Astrocyte (in vitro differentiated cells and primary cell): Measurements from ENCODE around the gene SLITRK5. TPM values are rescaled to one million over a fixed set of nuclear protein-coding genes. Genes with fewer than 3 reads are reported as not detected.

ENCODE experiments used
- DNase-seq: peaks from one replicate; pipeline ENCODE4 v3.0.0-alpha.2; 2010; ENCODE audit warnings: low read depth
- FAIRE-seq: peaks from 2 replicates; lab custom pipeline; 2011; peaks lifted over from hg19 to GRCh38; lab: Jason Lieb, UNC
- H2AFZ ChIP-seq: 2 replicates; pipeline ENCODE4 v1.6.0; 2012; ENCODE audit warnings: low read depth, low read length, inconsistent platforms
- H3K27ac ChIP-seq: 2 replicates; pipeline ENCODE4 v1.5.1; 2011; ENCODE audit warnings: low read depth, low read length, inconsistent platforms
- H3K27me3 ChIP-seq: 2 replicates; pipeline ENCODE4 v1.6.0; 2011; ENCODE audit warnings: low read length, inconsistent platforms; ENCODE audit not compliant: insufficient read depth
- H3K36me3 ChIP-seq: 2 replicates; pipeline ENCODE4 v1.5.1; 2011; ENCODE audit warnings: low read length, inconsistent platforms; ENCODE audit not compliant: insufficient read depth
- H3K4me1 ChIP-seq: 2 replicates; pipeline ENCODE4 v1.5.1; 2011; ENCODE audit warnings: low read length, inconsistent platforms; ENCODE audit not compliant: insufficient read depth
- H3K4me2 ChIP-seq: 2 replicates; pipeline ENCODE4 v1.6.0; 2012; ENCODE audit warnings: low read length, inconsistent platforms
- H3K4me3 ChIP-seq: 2 replicates; pipeline ENCODE4 v1.5.1; 2011; ENCODE audit warnings: low read depth, mild to moderate bottlenecking, low read length, inconsistent platforms; ENCODE audit not compliant: insufficient read depth
- H3K79me2 ChIP-seq: 2 replicates; pipeline ENCODE4 v1.6.0; 2012; ENCODE audit warnings: mild to moderate bottlenecking, low read length, inconsistent platforms; ENCODE audit not compliant: insufficient read depth
- H3K9ac ChIP-seq: 2 replicates; pipeline ENCODE4 v1.6.0; 2012; ENCODE audit warnings: mild to moderate bottlenecking, low read length, inconsistent platforms
- H3K9me3 ChIP-seq: 2 replicates; pipeline ENCODE4 v1.5.1; 2012; ENCODE audit warnings: low read depth, mild to moderate bottlenecking, low read length, inconsistent platforms; ENCODE audit not compliant: insufficient read depth
- H4K20me1 ChIP-seq: 2 replicates; pipeline ENCODE4 v1.6.0; 2012; ENCODE audit warnings: low read length, inconsistent platforms; ENCODE audit not compliant: insufficient read depth
- H3K27ac Mint-ChIP-seq: one replicate; pipeline ENCODE4 v1.8.0; 2021; ENCODE audit warnings: mild to moderate bottlenecking, mixed read lengths; ENCODE audit not compliant: unreplicated experiment
- H3K27me3 Mint-ChIP-seq: one replicate; pipeline ENCODE4 v1.8.0; 2021; ENCODE audit warnings: low read depth, mixed read lengths; ENCODE audit not compliant: unreplicated experiment
- H3K36me3 Mint-ChIP-seq: one replicate; pipeline ENCODE4 v1.8.0; 2021; ENCODE audit warnings: low read depth, mixed read lengths; ENCODE audit not compliant: unreplicated experiment
- H3K4me1 Mint-ChIP-seq: one replicate; pipeline ENCODE4 v1.8.0; 2021; ENCODE audit warnings: low read depth, mixed read lengths; ENCODE audit not compliant: unreplicated experiment
- H3K4me3 Mint-ChIP-seq: one replicate; pipeline ENCODE4 v1.8.0; 2021; ENCODE audit warnings: mild to moderate bottlenecking, moderate library complexity, mixed read lengths; ENCODE audit not compliant: unreplicated experiment
- H3K9me3 Mint-ChIP-seq: one replicate; pipeline ENCODE4 v1.8.0; 2021; ENCODE audit warnings: mild to moderate bottlenecking, mixed read lengths; ENCODE audit not compliant: unreplicated experiment
- EZH2 ChIP-seq: IDR thresholded peaks from 2 replicates; pipeline ENCODE4 v1.6.1; 2012; ENCODE audit warnings: mild to moderate bottlenecking, low read length, inconsistent platforms; ENCODE audit not compliant: insufficient read depth
- total RNA-seq: library from RNA; stranded (reverse); gene quantifications from 2 replicates; pipeline ENCODE4 v1.2.1, GENCODE V29; 2021
- TF ChIP-seq, protein P1 (sequence below): IDR thresholded peaks from 2 replicates; pipeline ENCODE4 v1.5.1; 2011; ENCODE audit warnings: low read depth, mild to moderate bottlenecking, inconsistent platforms, low read length, moderate library complexity; ENCODE audit not compliant: insufficient read depth

The SLITRK5 gene
- total RNA-seq, 1 donor from 2014 or later = 2.0 TPM

DNA sequence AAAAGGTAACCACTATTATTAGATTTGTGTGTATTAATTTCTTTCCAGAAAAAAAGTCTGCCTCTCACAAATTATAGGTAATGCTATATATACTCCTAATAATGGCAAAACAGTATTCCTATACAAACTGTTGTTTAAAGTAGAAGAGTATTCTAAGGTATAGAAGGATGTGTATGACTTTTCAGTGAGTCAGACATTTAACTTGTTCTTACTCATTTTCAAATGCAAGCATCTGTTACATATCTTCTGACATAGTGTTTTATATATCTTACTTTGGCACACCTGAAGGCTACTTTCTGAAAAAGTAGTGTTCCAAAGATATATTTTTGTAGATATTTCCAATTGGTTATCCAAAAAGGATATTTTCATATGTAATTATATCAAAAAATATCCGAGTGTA, 3.5 kb upstream of the SLITRK5 start:
- Histone ChIP-seq H4K20me1 (no peaks in the 10 kb centered on the region), H3K27me3 (no peaks in the 10 kb centered on the region), H3K79me2 (no peaks in the 10 kb centered on the region), H3K9me3 (no peaks in the 10 kb centered on the region), H3K27ac (no peak overlapping the region), H3K4me1 (peaks cover 8% of the 10 kb centered on the region), H3K36me3 (no peaks in the 10 kb centered on the region), H2AFZ (no peak overlapping the region), H3K4me2 (no peak overlapping the region), H3K4me3 (no peak overlapping the region), H3K9ac (no peak overlapping the region)
- Mint-ChIP-seq H3K36me3 (no peaks in the 10 kb centered on the region), H3K27me3 (no peaks in the 10 kb centered on the region), H3K27ac (no peak overlapping the region), H3K4me1 (peaks cover 5% of the 10 kb centered on the region), H3K9me3 (no peaks in the 10 kb centered on the region), H3K4me3 (no peak overlapping the region)
- FAIRE-seq (no peak), DNase-seq (no peak)
- TF ChIP-seq, protein P1, sequence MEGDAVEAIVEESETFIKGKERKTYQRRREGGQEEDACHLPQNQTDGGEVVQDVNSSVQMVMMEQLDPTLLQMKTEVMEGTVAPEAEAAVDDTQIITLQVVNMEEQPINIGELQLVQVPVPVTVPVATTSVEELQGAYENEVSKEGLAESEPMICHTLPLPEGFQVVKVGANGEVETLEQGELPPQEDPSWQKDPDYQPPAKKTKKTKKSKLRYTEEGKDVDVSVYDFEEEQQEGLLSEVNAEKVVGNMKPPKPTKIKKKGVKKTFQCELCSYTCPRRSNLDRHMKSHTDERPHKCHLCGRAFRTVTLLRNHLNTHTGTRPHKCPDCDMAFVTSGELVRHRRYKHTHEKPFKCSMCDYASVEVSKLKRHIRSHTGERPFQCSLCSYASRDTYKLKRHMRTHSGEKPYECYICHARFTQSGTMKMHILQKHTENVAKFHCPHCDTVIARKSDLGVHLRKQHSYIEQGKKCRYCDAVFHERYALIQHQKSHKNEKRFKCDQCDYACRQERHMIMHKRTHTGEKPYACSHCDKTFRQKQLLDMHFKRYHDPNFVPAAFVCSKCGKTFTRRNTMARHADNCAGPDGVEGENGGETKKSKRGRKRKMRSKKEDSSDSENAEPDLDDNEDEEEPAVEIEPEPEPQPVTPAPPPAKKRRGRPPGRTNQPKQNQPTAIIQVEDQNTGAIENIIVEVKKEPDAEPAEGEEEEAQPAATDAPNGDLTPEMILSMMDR = no peak
- TF ChIP-seq EZH2 = no peak

DNA sequence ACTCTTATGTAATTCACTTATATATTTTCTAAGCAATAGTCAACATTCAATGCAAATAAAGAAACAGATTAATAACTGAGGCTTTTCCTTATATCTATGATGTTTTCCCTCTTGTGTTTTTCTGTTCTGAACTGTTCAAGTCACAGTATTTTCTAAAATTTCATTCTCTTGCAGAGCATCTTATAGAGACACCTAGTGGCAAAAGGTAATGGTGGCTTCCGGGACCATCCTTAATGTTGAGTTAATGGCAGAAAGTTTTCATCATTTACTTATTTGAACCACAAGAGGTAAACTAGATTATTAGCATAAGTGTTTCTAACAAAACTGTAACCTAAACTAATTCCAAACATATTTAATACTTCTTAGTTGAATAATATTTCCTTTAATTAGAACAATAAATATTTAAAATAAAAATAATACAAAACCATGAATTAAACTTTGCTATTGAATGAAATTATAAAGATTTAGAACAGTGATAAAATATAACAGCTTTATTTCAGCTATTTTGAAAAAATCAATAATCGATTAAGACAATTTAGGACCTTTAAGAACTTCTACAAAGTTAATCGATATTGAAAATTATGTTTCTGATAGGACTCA, 1.7 kb upstream of the SLITRK5 start:
- peaks cover 13% of the 10 kb centered on the region for H3K27me3 Mint-ChIP-seq
- Histone ChIP-seq H3K27me3 (peaks cover 11% of the 10 kb centered on the region), H3K79me2 (no peaks in the 10 kb centered on the region), H3K4me1 (peaks cover 24% of the 10 kb centered on the region), H3K4me3 (no peak overlapping the region), H3K4me2 (no peak overlapping the region), H4K20me1 (no peaks in the 10 kb centered on the region), H2AFZ (no peak overlapping the region), H3K9ac (no peak overlapping the region), H3K36me3 (no peaks in the 10 kb centered on the region), H3K9me3 (no peaks in the 10 kb centered on the region), H3K27ac (no peak overlapping the region)
- H3K36me3 Mint-ChIP-seq = no peaks in the 10 kb centered on the region
- no peak overlapping the region for H3K4me3 Mint-ChIP-seq
- H3K4me1 Mint-ChIP-seq = peaks cover 8% of the 10 kb centered on the region
- H3K9me3 Mint-ChIP-seq = no peaks in the 10 kb centered on the region
- no peak overlapping the region for H3K27ac Mint-ChIP-seq
- FAIRE-seq = peak; percentile 86
- TF ChIP-seq, protein P1 = peak; percentile 71
- no peak for TF ChIP-seq EZH2
- no peak for DNase-seq
